Measurements from ENCODE around the gene VWA8.

The VWA8 gene

GRCh38 chr13:41654796-41655195, 306.1 kb downstream of the VWA8 start:
- TF ChIP-seq, protein P1, sequence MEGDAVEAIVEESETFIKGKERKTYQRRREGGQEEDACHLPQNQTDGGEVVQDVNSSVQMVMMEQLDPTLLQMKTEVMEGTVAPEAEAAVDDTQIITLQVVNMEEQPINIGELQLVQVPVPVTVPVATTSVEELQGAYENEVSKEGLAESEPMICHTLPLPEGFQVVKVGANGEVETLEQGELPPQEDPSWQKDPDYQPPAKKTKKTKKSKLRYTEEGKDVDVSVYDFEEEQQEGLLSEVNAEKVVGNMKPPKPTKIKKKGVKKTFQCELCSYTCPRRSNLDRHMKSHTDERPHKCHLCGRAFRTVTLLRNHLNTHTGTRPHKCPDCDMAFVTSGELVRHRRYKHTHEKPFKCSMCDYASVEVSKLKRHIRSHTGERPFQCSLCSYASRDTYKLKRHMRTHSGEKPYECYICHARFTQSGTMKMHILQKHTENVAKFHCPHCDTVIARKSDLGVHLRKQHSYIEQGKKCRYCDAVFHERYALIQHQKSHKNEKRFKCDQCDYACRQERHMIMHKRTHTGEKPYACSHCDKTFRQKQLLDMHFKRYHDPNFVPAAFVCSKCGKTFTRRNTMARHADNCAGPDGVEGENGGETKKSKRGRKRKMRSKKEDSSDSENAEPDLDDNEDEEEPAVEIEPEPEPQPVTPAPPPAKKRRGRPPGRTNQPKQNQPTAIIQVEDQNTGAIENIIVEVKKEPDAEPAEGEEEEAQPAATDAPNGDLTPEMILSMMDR (IDR thresholded peaks at IDR 0.05; ENCODE audit: poor library complexity, severe bottlenecking), result no peak
- no peak for ATAC-seq (ENCODE audit: low read depth)

DNA sequence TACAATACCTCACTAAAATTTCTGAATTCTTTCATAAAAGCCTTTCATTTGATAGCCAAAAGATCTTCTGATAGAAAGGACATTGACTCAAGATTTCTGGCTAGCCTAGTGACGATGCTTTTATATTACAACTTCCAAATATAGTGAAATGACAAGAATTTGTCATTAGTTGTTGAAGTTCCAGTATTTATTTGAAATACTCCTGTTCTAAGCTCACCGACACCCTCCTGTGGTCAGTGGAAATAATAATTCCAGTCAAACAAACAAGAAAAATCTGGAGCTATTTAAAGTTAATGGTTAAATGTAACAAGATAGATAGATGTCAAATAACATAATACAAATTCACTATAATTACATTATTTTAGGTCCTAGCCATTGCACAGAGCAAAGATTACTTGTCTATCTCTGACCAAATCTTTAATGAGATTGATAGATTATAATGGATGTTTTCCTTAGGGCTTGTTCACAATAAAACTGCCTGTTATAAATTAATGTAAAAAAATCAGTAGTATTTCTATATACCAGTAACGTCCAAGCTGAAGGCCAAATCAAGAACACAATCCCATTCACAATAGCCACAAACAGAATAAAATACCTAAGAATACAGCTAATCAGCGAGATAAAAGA, 308.1 kb downstream of the VWA8 start:
- ATAC-seq (ENCODE audit: low read depth) (no peak), DNase-seq (ENCODE audit: low spot score) (no peak)
- Histone ChIP-seq H3K27me3 (ENCODE audit: insufficient read depth, poor library complexity, severe bottlenecking) (no peaks in the 10 kb centered on the region), H3K27ac (ENCODE audit: poor library complexity, severe bottlenecking) (no peak overlapping the region), H3K9me3 (ENCODE audit: severe bottlenecking) (no peaks in the 10 kb centered on the region), H3K36me3 (ENCODE audit: low read depth) (no peaks in the 10 kb centered on the region), H3K4me3 (ENCODE audit: severe bottlenecking) (no peak overlapping the region), H3K4me1 (ENCODE audit: insufficient read depth, poor library complexity, severe bottlenecking) (peaks cover 12% of the 10 kb centered on the region)
- TF ChIP-seq, protein P1 (IDR thresholded peaks at IDR 0.05; ENCODE audit: poor library complexity, severe bottlenecking), result peak; percentile 88

More at GRCh38 chr13:41654796-41655195, 306.1 kb downstream of the VWA8 start:
- no peak for DNase-seq (ENCODE audit: low spot score)
- Histone ChIP-seq H3K27me3 (ENCODE audit: insufficient read depth, poor library complexity, severe bottlenecking) (no peaks in the 10 kb centered on the region), H3K4me1 (ENCODE audit: insufficient read depth, poor library complexity, severe bottlenecking) (no peaks in the 10 kb centered on the region), H3K27ac (ENCODE audit: poor library complexity, severe bottlenecking) (no peak overlapping the region), H3K4me3 (ENCODE audit: severe bottlenecking) (no peak overlapping the region), H3K36me3 (ENCODE audit: low read depth) (no peaks in the 10 kb centered on the region), H3K9me3 (ENCODE audit: severe bottlenecking) (no peaks in the 10 kb centered on the region)

DNA sequence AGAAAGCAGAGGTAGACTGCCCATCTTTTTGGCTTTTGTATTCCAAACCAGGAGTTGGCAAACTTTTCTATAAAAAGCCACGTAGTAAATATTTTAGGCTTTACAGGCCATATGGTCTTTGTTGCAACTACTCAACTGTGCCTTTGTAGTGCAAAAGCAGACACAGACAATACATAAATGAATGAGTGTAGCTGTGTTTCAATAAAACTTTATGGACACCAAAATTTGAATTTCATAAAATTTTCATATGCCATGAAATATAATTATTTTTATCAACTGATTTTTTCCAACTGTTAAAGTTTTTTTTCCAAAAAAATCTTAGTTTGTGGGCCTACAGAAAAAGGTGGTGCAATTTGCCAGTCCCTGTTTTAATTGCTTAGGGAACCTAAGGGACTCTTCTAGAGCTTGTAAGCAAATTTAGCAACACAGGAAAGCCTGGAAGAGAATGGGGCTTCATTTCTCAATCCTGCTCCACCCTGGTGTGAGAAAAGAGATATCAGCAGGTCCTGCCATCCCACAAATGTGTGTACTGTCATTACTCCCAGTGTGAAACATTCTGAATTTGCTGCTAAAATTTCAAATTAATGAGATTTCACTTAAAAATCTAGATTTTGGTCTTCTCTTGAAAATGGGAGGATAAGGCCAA, 309.4 kb downstream of the VWA8 start:
- H3K4me1 ChIP-seq (ENCODE audit: insufficient read depth, poor library complexity, severe bottlenecking), result peaks cover 19% of the 10 kb centered on the region
- H3K36me3 ChIP-seq (ENCODE audit: low read depth), result no peaks in the 10 kb centered on the region
- no peak for DNase-seq (ENCODE audit: low spot score)
- TF ChIP-seq, protein P1 (IDR thresholded peaks at IDR 0.05; ENCODE audit: poor library complexity, severe bottlenecking), result no peak
- no peaks in the 10 kb centered on the region for H3K27me3 ChIP-seq (ENCODE audit: insufficient read depth, poor library complexity, severe bottlenecking)
- no peak overlapping the region for H3K27ac ChIP-seq (ENCODE audit: poor library complexity, severe bottlenecking)
- ATAC-seq (ENCODE audit: low read depth), result no peak
- no peaks in the 10 kb centered on the region for H3K9me3 ChIP-seq (ENCODE audit: severe bottlenecking)
- no peak overlapping the region for H3K4me3 ChIP-seq (ENCODE audit: severe bottlenecking)

DNA sequence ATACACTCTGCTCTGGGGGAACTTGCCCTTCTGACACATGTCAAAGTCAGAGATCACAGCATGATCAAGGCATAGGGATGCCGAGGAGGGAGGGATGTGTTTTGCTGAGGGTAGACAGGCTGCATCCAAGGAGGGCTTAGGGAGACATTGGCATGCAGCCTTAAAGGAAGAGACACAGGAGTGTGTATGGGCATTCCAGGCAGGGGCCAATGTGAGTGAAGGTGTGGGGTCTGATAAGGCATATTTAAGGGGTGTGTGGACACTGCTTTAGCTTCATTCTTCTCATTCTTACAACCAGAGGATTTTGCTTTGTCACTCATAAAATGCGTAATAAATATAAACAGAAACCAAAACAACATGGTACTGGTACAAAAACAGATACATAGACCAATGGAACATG, 310.2 kb downstream of the VWA8 start:
- H3K4me1 ChIP-seq (ENCODE audit: insufficient read depth, poor library complexity, severe bottlenecking), result peaks cover 28% of the 10 kb centered on the region
- H3K4me3 ChIP-seq (ENCODE audit: severe bottlenecking), result no peak overlapping the region
- TF ChIP-seq, protein P1 (IDR thresholded peaks at IDR 0.05; ENCODE audit: poor library complexity, severe bottlenecking), result no peak
- H3K27ac ChIP-seq (ENCODE audit: poor library complexity, severe bottlenecking), result no peak overlapping the region
- ATAC-seq (ENCODE audit: low read depth), result no peak
- H3K9me3 ChIP-seq (ENCODE audit: severe bottlenecking), result no peaks in the 10 kb centered on the region
- H3K36me3 ChIP-seq (ENCODE audit: low read depth), result no peaks in the 10 kb centered on the region
- no peak for DNase-seq (ENCODE audit: low spot score)
- no peaks in the 10 kb centered on the region for H3K27me3 ChIP-seq (ENCODE audit: insufficient read depth, poor library complexity, severe bottlenecking)

DNA sequence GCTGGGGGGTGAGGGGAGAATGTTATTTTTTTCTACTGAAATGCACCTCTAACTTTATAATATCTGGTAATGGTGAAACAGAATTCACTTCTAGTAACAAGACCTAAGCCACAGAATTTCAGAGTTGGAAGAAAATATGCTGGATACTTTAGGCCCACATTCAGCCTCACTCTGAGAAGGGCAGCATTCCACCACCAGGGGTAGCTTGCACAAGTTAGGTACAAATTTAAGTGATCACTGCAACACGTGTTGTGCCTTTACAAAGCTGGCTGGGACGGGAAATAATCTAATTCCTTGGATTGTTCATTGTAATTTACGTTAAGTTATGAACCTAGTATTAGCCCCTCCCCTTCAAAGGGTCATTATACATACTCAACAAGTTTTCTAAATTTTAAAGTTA, 311.2 kb downstream of the VWA8 start:
- TF ChIP-seq, protein P1 (IDR thresholded peaks at IDR 0.05; ENCODE audit: poor library complexity, severe bottlenecking), result no peak
- ATAC-seq (ENCODE audit: low read depth), result no peak
- Histone ChIP-seq H3K9me3 (ENCODE audit: severe bottlenecking) (no peaks in the 10 kb centered on the region), H3K27me3 (ENCODE audit: insufficient read depth, poor library complexity, severe bottlenecking) (no peaks in the 10 kb centered on the region), H3K4me1 (ENCODE audit: insufficient read depth, poor library complexity, severe bottlenecking) (peaks cover 37% of the 10 kb centered on the region), H3K4me3 (ENCODE audit: severe bottlenecking) (no peak overlapping the region), H3K27ac (ENCODE audit: poor library complexity, severe bottlenecking) (no peak overlapping the region), H3K36me3 (ENCODE audit: low read depth) (no peaks in the 10 kb centered on the region)
- no peak for DNase-seq (ENCODE audit: low spot score)
